Ovary (tissue), 3 donors: ENCODE measurements around the gene CMC1.

ENCODE experiments used
- EP300 ChIP-seq: sonication (generic); formaldehyde crosslinking; IDR thresholded peaks from one replicate; pipeline ENCODE4 v1.6.1; 2017; ENCODE audit warnings: antibody characterized with exemption
- POLR2A ChIP-seq: fragments of 450-650 bp; IDR thresholded peaks from one replicate; pipeline ENCODE4 v1.6.1; 2017; ENCODE audit warnings: antibody characterized with exemption, mild to moderate bottlenecking, moderate library complexity
- TF ChIP-seq, protein P1 (sequence below), 3 donors: fragments of 450-650 bp in 2 of 3; fragments of 200-600 bp in 1 of 3; IDR thresholded peaks; one replicate each; pipeline versions ENCODE4 v1.5.1 to v1.8.0; 2016 to 2022; ENCODE audit warnings: antibody characterized with exemption in 3 of 3, mild to moderate bottlenecking in 1 of 3
- donor health status: DM: no; HTN: no; CAD: no.

DNA sequence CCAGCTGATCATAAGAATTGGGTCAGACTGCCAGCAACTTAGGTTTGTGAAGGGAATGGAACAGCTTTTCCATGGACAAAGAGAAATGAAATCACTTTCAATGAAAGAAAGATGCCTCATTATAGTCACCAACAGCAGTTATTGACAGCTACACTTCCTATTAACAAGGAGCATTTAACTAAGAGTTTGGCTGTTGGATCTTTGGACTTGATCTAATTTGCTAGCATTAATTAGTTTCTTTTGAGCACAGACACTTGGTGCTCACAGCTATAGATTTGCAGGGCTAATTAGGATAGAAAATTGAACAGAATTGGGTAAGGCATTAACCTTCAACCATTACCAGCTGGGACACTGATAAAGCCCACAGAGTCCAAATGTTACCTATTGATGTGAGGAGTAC lies 24.2 kb downstream of the CMC1 start:
- TF ChIP-seq POLR2A (no peak), EP300 (no peak)
- TF ChIP-seq, protein P1, sequence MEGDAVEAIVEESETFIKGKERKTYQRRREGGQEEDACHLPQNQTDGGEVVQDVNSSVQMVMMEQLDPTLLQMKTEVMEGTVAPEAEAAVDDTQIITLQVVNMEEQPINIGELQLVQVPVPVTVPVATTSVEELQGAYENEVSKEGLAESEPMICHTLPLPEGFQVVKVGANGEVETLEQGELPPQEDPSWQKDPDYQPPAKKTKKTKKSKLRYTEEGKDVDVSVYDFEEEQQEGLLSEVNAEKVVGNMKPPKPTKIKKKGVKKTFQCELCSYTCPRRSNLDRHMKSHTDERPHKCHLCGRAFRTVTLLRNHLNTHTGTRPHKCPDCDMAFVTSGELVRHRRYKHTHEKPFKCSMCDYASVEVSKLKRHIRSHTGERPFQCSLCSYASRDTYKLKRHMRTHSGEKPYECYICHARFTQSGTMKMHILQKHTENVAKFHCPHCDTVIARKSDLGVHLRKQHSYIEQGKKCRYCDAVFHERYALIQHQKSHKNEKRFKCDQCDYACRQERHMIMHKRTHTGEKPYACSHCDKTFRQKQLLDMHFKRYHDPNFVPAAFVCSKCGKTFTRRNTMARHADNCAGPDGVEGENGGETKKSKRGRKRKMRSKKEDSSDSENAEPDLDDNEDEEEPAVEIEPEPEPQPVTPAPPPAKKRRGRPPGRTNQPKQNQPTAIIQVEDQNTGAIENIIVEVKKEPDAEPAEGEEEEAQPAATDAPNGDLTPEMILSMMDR (IDR thresholded peaks at IDR 0.05) = no peak
